HepG2 (cell line): ENCODE results near the gene RGS13. TPM values are rescaled to one million over a fixed set of nuclear protein-coding genes. Genes with fewer than 3 reads are reported as not detected.

Source experiments
- polyA plus RNA-seq, 8 experiments: library from polyadenylated mRNA; depleted of rRNA in 3 of 8; stranded (reverse) in 7 of 8; unstranded in 1 of 8; fragments of >200 nt; fragmentation: Illumina TruSeq in 4 of 8; extraction: Trizol in 4 of 8; gene quantifications; 2 replicates each; pipeline versions ENCODE4 v1.2.1 to v1.2.3, GENCODE V29; 2011 to 2016; ENCODE audit warnings: low read depth in 4 of 8, missing spikeins in 1 of 8, mixed read lengths in 1 of 8; ENCODE audit not compliant: insufficient read depth in 1 of 8
- total RNA-seq, 5 experiments: library from RNA; depleted of rRNA; stranded (reverse); fragments of >200 nt; fragmentation: Illumina TruSeq; extraction: Trizol; gene quantifications; 2 replicates each; pipeline ENCODE4 v1.2.3, GENCODE V29; 2016; ENCODE audit warnings: low read depth in 1 of 5

The RGS13 gene
- total and polyA plus RNA-seq, 2 of the 13 experiments (the other 11 are each of a cell fraction or from before 2014, with no cell fraction given) = not detected

Other genes starting within 250 kb of the RGS13 start
- gene RGS1, start 60.4 kb upstream of the RGS13 start, total RNA-seq (2016; rRNA removed; fragmentation: Illumina TruSeq; extraction: Trizol) = not detected in 2 replicates
- gene RGS1, start 60.4 kb upstream of the RGS13 start, polyA plus RNA-seq (2011; rRNA removed) = not detected in 2 replicates
- 0.64 and 0.86 TPM in 2 replicates for gene RGS2, start 172.9 kb downstream of the RGS13 start, total RNA-seq (2016; rRNA removed; fragmentation: Illumina TruSeq; extraction: Trizol)
- 1.4 and 2.0 TPM in 2 replicates for gene RGS2, start 172.9 kb downstream of the RGS13 start, polyA plus RNA-seq (2011; rRNA removed)